Measurements from ENCODE around the gene GNAT2.

Gene GNAT2

DNA sequence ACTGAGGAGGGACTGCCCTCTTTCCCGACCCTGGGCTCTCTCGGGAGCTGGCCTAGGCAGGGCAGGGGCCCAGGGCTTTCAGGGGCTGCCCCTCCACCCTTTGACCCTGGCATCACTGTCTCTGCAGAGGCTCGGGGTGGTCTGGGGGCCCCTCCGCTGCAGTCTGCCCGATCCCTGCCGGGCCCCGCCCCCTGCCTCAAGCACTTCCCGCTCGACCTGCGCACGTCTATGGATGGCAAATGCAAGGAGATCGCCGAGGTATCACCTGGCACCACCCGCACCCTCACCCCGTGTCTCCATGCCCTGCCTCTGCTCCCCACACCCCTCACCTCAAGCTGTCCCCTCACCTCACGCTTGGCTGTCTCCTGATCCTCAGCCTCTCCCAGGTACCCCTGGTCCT, 5.8 kb upstream of the GNAT2 start:
- Mint-ChIP-seq H3K27me3 (no peaks in the 10 kb centered on the region), H3K36me3 (peaks cover 5% of the 10 kb centered on the region)

DNA sequence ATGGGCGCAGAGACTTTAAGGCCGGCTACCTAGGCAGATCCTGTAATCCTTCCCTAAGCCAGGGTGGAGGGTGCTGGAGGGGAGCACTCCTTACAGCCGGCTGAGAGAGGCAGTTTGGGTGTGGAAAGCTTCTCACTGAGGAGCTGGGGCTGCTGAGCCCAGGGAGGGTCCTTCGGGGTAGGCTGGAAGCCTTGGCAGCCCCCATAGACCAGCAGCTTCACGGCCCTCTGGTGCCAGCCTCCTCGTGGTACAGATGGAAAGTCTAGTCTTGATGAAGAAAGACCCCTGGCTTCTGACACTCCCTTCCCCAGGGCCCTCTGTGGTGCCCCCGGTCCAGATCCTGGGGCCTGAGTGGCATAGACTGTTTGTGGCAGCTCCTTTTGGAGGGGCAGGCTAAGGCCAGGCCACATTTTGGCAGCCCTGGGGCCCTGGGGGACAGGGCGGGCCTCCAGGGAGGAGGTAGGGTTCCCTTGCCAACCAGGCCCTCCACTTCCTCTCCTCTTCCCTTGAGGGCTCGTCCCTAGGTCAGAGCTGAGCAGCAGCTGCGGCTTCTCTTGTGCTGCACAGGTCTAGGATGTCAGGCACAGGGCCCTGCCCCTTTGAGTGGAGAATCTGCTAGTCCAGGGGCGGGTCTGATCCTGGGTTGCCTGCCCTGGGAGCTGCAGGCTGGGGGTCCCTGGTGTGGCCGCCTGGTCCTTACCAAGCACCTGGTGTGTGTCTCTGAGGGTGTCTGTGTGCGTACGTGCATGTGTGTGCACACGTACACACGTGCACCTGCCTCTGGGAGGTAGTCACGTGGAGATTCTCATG, 5.0 kb upstream of the GNAT2 start:
- Mint-ChIP-seq H3K4me1 (peaks cover 40% of the 10 kb centered on the region), H3K27me3 (no peaks in the 10 kb centered on the region), H3K27ac (peak overlapping the region; percentile 51), H3K4me3 (peak overlapping the region; percentile 23), H3K9me3 (no peaks in the 10 kb centered on the region), H3K36me3 (peaks cover under 1% of the 10 kb centered on the region)

More for the DNA sequence above, 5.8 kb upstream of the GNAT2 start:
- H3K4me3 Mint-ChIP-seq, result no peak overlapping the region
- H3K9me3 Mint-ChIP-seq, result no peaks in the 10 kb centered on the region
- no peak overlapping the region for H3K27ac Mint-ChIP-seq
- peaks cover 38% of the 10 kb centered on the region for H3K4me1 Mint-ChIP-seq

DNA sequence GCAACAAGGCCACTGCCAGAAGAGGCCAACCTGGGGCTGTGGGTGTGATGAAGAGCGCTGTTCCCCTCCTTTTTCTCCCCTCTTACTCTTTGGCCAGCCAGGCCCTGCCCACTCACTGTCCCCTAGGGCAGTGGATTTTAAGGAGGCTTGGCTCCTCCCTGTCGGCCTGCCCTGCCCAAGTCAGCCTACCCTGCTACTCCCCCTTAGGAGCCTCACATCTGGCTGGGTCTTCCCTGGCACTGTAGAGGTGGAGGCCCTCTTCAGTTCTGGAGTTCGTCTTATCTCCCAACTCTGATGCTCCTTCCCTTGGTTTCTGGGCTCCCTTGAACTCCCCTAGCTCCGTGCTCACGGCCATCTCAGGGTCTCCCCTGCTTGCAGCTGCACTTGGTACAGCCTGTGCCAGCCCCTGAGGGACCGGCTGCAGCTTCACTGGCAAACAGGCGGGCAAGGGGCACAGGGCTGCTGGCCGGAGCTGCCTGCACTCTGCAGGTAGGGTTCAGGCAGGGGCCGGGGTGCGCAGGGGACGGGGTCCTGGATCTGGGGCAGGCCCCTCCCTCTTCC, 4.3 kb upstream of the GNAT2 start:
- peak overlapping the region; percentile 88 for H3K27ac Mint-ChIP-seq
- no peaks in the 10 kb centered on the region for H3K9me3 Mint-ChIP-seq
- H3K27me3 Mint-ChIP-seq, result no peaks in the 10 kb centered on the region
- H3K4me3 Mint-ChIP-seq, result peak overlapping the region; percentile 76
- peaks cover 47% of the 10 kb centered on the region for H3K4me1 Mint-ChIP-seq
- H3K36me3 Mint-ChIP-seq, result no peaks in the 10 kb centered on the region

DNA sequence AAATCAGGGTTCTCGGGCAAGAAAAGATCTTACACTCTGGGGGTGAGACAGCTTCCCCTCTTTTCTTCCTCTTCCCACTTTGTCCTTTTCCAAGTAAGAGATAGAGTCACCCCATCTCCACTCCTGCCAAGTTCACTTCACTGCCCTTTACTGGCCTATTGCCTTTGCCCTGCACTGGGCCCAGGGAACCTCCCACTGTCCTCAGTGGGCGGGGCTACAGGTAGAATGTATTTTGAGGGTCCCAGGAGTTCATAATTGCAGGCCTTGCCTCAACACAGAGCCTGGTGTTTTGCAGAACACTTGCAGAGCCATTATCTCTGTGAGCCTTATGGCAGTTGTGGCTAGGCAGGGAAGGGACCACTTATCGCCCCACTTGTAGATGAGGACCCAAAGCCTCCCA, 3.5 kb upstream of the GNAT2 start:
- Mint-ChIP-seq H3K4me1 (peaks cover 51% of the 10 kb centered on the region), H3K27me3 (no peaks in the 10 kb centered on the region), H3K4me3 (peak overlapping the region; percentile 91), H3K27ac (peak overlapping the region; percentile 25), H3K36me3 (no peaks in the 10 kb centered on the region), H3K9me3 (no peaks in the 10 kb centered on the region)

DNA sequence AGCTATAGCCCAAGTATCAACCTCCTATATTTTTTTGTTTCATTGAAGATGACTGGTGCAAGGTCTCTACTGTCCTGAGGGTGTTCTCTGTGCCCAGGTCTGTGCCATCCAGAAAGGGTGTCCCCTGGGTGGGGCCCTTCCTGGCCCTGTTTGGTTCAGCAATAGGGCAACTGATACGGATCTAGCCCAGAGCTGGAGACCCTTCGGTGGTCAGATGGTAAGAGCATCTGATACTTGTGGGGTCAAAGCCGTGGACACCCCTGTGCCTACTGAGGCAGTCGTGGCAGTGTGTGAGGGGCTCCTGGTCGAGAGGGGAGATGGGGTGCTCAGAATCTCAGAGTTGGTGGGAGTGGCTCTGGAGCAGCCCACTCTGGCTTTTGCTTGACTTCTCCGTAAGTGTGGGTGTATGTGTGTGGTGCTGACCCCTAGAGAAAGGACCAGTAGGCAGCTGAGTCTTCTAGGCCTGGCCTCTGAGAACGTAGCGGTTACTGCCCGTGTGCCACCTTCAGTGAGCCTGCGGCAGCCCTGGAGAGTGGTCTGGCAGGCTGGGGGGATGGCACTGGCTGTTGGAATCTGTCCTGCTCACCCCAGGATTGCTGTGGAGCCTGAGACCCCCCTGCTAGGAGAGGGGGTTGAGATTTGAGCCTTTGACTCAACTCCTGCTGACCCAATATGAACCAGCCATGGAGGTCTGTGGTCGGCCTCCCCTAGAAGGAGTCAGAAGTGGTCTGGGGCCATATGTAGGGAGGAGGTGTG, 2.9 kb upstream of the GNAT2 start:
- H3K36me3 Mint-ChIP-seq, result no peaks in the 10 kb centered on the region
- H3K4me1 Mint-ChIP-seq, result peaks cover 55% of the 10 kb centered on the region
- no peaks in the 10 kb centered on the region for H3K27me3 Mint-ChIP-seq
- no peaks in the 10 kb centered on the region for H3K9me3 Mint-ChIP-seq
- H3K4me3 Mint-ChIP-seq, result peak overlapping the region; percentile 91
- peak overlapping the region; percentile 81 for H3K27ac Mint-ChIP-seq

DNA sequence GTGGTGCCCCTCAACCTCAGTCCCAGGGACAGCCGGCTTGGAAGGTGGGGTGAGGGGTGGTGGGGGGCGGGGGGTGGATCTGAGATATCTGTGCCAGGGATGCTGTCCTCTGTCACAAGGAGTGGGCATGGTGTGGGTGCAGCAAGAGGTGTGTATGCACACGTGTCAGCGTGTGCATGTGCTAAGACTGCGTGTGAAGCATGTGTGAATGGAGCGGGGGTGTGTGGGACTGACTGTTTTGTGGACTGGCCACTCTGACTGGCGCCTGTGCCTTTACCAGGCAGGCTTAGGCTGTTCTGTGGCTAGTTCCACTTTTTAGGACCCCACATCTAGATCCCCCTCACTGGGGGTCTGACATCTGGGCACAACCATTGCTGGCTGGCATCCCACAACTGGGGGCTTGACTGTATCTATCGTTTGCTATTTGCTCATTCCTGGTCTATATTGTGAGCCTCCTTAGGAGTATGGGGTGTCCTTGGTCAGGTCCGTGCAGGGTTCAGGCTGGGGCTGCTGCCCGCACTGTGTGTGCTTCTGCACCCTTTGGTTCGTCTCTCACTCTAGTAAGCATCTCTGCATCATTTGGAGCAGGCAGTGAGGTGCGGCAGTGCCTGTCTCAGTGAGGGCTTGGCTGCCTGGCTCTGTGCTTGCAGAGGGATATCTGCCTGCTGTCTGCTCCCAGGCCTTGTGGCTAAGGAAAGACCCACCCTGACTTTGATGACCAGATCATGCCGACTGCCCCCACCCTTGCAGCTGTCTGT, 2.1 kb upstream of the GNAT2 start:
- Mint-ChIP-seq H3K9me3 (no peaks in the 10 kb centered on the region), H3K27me3 (no peaks in the 10 kb centered on the region), H3K4me1 (peaks cover 63% of the 10 kb centered on the region), H3K27ac (peak overlapping the region; percentile 81), H3K36me3 (no peaks in the 10 kb centered on the region), H3K4me3 (peak overlapping the region; percentile 91)

DNA sequence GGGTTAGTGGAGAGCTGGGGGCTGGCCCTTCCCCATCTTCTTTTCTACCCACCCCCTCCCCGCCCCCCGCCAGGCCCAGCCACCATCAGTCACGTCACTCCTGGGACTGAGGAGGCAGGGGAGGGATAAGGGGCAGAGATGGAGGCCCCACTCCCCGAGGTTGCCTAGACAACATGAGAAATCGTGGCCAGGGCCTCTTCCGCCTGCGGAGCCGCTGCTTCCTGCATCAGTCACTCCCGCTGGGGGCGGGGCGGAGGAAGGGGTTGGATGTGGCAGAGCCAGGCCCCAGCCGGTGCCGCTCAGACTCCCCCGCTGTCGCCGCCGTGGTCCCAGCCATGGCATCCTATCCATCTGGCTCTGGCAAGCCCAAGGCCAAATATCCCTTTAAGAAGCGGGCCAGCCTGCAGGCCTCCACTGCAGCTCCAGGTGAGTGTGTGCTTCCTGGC, 1.4 kb upstream of the GNAT2 start:
- H3K4me3 Mint-ChIP-seq, result peak overlapping the region; percentile 91
- H3K4me1 Mint-ChIP-seq, result peaks cover 70% of the 10 kb centered on the region
- no peaks in the 10 kb centered on the region for H3K36me3 Mint-ChIP-seq
- H3K27ac Mint-ChIP-seq, result peak overlapping the region; percentile 99
- no peaks in the 10 kb centered on the region for H3K9me3 Mint-ChIP-seq
- H3K27me3 Mint-ChIP-seq, result no peaks in the 10 kb centered on the region

DNA sequence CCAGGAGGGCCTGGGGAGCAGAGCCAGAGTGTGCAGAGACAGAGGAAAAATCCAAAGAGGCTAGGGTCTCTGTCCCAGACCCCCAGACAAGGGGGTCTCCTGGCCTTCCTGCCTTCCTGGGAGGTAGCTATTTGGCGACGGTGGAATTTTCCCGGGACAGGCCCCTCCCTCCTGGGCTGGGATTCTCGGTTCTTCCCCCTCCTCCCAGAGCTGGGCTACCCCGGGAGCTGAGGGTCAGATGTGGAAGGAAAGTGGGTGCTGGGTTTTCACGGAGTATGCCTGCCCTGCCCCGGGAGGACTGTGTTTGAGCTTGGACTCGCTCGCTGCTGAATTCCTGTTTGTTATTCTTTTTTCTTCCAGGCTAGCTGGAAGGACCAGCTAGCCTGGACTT, 980 bp upstream of the GNAT2 start:
- Mint-ChIP-seq H3K36me3 (no peaks in the 10 kb centered on the region), H3K9me3 (no peaks in the 10 kb centered on the region), H3K27ac (peak overlapping the region; percentile 99), H3K27me3 (no peaks in the 10 kb centered on the region), H3K4me3 (peak overlapping the region; percentile 91), H3K4me1 (peaks cover 69% of the 10 kb centered on the region)

DNA sequence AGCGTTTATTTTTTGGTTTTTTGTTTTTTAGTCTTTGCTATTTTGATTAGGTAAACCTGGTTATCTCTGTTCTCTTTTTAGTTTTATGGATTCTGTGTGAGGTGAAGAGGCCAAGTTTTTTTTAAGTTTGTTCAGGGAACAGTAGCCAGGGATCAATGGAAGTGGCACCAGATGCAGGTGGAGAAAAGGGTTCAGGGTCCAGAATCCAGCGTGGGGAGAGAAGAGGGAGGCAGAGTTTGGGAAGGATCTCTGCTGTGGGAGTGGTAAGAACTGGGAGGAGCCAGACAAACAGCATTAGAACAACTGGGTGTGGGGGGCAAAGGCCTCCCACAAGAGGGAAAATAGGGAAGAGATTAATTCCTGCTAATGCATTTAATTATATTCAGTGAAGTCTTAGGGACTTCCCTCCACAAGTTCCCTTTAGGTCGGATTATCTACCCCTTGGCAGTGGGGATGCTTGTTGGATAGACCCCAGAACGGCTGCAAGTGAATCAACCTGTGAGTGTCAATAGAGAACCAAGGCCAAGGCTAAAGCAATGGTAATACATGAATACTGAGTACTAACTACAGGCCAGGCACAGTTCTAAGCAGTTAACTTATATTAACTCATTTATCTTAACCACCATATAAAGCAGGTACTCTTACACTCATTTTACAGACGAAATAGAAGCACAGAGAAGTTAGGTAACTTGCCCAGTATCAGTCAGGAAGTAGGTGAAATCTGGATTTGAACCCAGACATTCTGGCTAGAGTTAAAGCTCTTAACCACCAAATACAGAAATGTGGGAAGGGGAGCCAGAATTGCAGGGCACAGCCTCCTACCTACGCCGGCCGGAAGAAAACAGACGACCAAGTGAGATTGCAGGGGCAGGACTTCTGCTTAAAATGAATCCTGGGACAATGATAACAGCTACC, 498 bp downstream of the GNAT2 start:
- H3K4me1 Mint-ChIP-seq, result peaks cover 60% of the 10 kb centered on the region
- H3K27ac Mint-ChIP-seq, result peak overlapping the region; percentile 99

DNA sequence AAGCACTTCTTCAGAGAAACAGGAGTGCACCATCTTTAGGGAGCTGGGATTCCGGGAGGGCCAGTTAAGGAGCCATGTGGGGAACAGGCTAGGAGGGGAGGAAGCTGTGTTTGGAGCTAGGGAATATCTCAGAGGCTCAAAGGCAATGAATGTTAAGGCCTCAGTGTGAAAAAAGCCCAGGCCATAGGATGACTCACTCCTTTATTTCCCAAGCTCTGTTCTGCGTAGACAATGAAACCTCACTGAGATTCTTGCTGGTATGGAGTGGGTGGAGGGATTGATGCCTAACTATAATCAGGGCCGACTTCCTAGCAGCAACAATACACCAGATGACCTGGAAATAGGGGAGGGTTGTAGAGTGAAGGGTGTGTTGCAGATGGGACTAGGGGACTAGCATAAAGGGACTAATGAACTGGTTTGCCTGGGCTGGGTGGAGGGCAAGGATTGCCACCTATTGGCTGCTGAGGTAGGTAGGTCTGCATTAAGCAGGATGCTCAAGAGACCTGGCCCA, 2.1 kb downstream of the GNAT2 start:
- no peaks in the 10 kb centered on the region for H3K9me3 Mint-ChIP-seq
- H3K4me3 Mint-ChIP-seq, result peak overlapping the region; percentile 53
- H3K4me1 Mint-ChIP-seq, result peaks cover 44% of the 10 kb centered on the region

More for the DNA sequence above, 498 bp downstream of the GNAT2 start:
- Mint-ChIP-seq H3K36me3 (no peaks in the 10 kb centered on the region), H3K27me3 (no peaks in the 10 kb centered on the region), H3K4me3 (peak overlapping the region; percentile 91), H3K9me3 (no peaks in the 10 kb centered on the region)

DNA sequence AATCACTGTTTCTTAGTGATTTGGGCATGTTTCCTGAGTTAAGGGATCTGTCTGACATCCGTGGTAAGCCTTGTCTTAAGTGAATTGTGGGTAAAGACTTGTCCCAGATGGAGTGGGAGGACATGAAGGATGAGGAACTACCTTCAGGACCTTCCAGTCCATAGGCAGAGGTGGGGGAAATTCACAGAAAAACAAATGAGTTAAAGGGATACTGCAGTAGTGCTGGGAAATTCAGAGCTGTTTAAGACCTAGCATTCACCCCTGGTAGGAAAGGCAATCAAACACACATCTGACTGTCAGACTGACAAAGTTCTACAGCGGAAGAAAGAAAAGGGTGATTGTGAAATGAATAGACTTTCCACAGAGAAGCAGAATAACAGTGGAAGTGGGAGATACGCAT, 3.0 kb downstream of the GNAT2 start:
- H3K4me3 Mint-ChIP-seq, result peak overlapping the region; percentile 16
- H3K9me3 Mint-ChIP-seq, result no peaks in the 10 kb centered on the region
- peaks cover 34% of the 10 kb centered on the region for H3K4me1 Mint-ChIP-seq

More for the DNA sequence above, 2.1 kb downstream of the GNAT2 start:
- no peaks in the 10 kb centered on the region for H3K36me3 Mint-ChIP-seq
- H3K27ac Mint-ChIP-seq, result peak overlapping the region; percentile 23
- H3K27me3 Mint-ChIP-seq, result no peaks in the 10 kb centered on the region

DNA sequence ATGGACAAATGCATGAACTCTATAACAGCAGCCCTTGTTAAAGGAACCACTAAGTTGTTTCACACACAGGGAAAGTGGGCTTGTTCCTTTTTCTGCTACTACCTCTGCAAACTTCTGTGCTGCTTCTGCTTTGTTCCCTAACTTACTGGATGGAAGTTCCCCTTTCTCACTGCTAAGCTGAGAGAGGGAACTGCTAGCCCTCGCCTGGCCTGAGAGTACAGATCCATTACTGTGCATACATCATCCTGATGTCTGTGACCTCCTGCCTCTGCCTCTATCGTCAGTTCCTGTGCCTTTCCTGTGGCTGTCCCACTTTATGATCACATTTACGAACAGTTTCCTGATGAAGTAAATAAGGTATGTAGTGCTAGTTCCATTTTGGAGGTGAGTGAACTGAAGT, 3.5 kb downstream of the GNAT2 start:
- H3K4me3 Mint-ChIP-seq, result no peak overlapping the region
- no peak overlapping the region for H3K27ac Mint-ChIP-seq
- H3K4me1 Mint-ChIP-seq, result peaks cover 34% of the 10 kb centered on the region

More for the DNA sequence above, 3.0 kb downstream of the GNAT2 start:
- Mint-ChIP-seq H3K27me3 (no peaks in the 10 kb centered on the region), H3K36me3 (no peaks in the 10 kb centered on the region), H3K27ac (peak overlapping the region; percentile 91)

DNA sequence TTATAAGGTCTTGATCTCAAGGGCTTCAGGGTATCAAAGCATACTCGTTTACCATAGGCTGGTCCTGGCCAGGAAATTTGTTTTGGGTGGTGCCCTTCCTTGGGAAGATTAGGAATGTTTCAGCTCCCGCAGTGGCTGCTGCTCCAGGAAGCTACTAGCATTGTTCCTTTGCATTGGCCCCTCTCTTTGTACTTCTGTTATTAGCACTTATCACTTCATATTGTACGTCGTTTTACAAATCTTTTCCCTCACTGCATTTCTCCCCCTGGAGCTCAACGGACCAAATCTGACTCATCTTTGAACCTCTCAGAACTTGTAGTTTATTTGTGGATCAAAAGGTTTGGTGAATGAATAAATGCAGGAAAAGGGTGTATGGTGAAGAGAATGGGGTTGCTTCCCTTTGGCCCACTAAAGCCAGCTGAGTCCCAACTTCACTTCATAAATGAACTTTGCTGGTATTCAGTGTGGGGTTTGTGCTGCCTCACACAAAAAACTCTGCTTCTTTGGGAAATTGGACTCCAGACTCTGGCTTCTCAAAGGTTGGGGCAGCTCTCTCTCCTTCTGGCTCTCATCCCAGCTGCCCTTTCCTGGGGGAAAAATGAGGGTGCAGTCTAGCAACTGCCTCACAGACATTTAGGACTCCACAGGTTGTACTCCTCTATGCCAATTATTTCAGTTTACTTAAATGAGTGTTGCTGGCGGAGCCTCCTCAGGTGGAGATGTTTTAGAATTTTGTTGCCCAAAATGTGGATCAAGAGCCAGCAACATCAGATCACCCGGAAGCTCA, 5.9 kb downstream of the GNAT2 start:
- Mint-ChIP-seq H3K27me3 (no peaks in the 10 kb centered on the region), H3K36me3 (no peaks in the 10 kb centered on the region), H3K4me1 (peaks cover 23% of the 10 kb centered on the region), H3K9me3 (no peaks in the 10 kb centered on the region), H3K27ac (no peak overlapping the region), H3K4me3 (no peak overlapping the region)

More for the DNA sequence above, 3.5 kb downstream of the GNAT2 start:
- H3K36me3 Mint-ChIP-seq, result no peaks in the 10 kb centered on the region
- H3K9me3 Mint-ChIP-seq, result no peaks in the 10 kb centered on the region
- no peaks in the 10 kb centered on the region for H3K27me3 Mint-ChIP-seq

All from activated naive CD4-positive, alpha-beta T cell treated with anti-CD3 and anti-CD28 coated beads, Interleukin-2, amount 50 U/mL, for 24 hours (primary cell).